AG08395 (cell line): ENCODE data around the gene CDK3.
A peak's percentile ranks its signal among the peaks of the same experiment; 100 is the strongest.
"Not testable (repeated sequence)": the region's sequence is repeated elsewhere in the genome, so short reads cannot be mapped to it uniquely, and the experiment has no call there.

Experiments used
- DNase-seq: peaks from one replicate; pipeline ENCODE4 v3.0.0; 2012; ENCODE audit warnings: mixed read lengths, low spot score

CDK3 gene

DNA sequence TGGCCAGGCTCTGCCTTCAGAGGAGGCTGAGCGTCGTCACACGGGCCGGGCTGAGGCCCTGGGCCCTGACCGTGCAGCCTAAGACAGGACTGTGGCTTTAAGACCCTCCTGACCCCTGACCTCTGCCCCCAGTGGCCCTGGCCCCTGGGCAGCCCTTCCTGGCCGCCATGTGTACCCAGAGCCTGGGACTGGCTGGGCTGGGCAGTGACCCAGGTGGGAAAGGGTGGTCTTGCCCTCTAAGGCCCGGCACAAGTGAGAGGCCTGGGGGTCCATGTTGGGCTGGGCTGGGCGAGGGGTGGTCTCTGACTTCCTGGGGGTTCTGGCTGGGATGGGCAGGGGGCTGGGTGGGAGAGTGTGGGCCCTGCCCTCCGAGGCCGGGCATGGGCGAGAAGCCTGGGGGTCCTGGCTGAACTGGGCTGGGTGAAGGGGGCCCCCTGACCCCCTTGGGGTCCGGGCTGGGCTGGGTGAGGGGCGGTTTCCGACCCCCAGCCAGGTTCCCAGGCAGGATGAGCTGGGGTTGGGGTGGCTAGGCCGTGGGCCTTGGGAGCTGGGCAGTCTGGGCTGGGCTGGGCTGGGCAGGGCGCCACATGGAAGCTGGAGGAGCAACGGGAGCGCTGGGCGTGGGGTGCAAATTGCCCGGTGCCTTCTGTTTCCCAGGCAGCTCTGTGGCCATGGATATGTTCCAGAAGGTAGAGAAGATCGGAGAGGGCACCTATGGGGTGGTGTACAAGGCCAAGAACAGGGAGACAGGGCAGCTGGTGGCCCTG lies at the start of gene CDK3:
CDK3 (plus strand) TSS at position 101 of the 767 bp plus-strand sequence; CDS start at position 672, 571 bp downstream.
- no peak for DNase-seq

DNA sequence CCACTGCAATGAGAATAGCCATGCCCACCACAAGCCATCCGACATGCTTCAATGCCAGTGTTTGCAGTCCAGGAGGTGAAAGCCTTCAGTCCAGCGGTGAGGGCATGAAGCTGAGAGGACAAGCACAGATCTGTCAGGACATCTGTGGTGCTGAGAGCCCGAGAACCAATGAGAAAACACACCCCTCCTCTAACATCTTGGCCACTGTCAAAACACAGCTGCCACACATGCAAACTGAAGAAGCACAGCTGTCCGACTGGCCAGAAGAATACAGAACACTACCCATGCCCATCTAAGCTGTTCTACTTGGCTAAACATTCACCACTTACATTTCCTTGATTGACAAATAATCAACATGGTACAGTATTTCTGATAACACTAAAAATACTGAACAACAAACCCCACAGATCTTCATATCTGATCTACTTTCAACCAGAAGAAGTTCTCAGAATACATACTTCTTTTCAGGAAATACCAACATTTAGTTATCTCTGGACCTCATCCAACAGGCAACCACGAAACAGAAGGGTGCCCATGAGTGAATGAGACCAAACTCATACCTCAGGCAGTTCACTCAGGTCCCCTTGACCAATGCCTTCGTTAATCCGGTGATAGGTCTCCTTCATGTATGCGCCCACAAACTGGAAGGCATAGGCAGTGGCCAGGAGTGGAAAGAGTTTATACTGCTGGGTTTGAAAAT lies 49.6 kb upstream of the CDK3 start:
- no peak for DNase-seq

DNA sequence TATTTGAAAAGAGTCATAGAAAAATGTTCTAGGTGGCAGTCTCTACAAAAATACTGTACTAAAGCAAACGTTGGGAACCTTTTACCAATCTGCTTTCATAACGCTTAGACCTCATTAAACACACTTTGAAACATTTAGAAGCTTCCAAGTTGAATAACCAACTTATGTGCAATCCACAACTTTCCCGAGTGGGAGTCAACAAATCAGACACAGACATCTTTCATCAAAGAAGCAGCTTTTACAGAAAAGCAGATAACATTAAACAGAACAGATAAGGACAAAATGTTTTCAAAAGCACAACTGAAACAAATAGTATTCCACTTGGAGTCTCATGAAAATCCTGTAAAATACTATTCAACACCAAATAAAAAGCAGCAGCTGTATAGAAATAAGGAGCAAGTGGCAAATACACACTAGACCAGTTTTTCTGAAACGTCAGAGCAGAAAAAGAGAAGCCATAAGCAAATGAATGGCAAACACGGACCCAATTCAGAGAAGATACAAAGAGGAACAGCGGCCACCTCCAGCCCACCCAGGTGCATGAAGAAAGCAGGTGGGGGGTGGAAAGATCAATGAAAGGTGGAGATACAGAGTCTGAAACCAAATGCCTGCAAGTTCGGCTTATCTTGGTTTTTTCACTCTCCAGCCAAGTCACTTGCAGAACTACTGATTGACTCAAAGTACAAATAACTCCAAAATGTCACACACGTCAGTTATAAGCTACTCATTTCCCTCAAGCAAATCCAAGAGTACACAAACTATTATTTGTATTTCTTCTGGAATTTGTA lies 41.4 kb upstream of the CDK3 start:
- no peak for DNase-seq

DNA sequence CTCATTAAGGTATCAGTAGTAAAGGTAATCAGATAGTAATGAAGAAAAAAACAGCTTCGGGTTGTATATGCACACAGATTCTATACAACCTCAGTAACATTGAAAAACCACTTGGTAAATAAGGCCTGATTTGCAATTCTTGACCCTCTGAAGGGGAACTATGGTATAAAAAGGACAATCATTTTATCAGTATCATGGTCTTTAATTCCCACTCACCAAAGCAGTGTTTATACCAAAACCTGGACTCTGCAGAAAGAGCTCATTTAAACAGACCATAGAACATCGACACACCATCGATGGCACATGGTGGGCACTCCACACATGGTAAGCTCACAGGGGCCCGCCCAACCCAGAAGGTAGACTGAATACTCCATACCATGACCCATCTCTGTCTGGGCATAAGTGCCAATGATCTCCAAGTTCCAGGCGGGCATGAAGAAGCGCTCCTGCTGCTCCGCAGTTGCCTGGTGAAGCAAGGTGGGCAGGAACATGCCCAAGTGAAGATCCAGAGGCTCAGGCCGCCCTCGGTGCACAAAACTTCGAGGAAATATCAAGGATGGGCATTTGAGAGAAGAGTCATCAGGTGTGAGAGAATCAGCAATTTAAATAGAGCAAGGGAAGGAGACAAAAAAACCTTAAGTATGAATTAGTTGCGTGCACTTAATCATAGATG lies 40.7 kb upstream of the CDK3 start:
- no peak for DNase-seq

DNA sequence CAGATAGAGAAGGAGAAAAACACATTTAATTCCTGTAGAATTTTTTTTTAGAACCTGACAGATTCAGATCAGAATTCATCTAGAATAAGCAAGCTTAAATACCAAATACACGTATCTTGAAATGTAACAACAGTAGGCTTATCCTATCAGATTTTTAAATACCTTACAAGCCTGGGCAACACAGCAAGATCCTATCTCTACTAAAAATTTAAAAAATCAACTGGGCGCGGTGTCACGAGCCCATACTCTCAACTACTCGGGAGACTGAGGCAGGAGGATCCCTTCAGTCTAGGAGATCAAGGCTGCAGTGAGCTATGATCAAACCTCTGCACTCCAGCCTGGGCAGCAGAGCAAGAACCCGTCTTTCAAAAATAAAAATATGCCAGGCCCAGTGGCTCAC lies 35.2 kb upstream of the CDK3 start:
- no peak for DNase-seq

DNA sequence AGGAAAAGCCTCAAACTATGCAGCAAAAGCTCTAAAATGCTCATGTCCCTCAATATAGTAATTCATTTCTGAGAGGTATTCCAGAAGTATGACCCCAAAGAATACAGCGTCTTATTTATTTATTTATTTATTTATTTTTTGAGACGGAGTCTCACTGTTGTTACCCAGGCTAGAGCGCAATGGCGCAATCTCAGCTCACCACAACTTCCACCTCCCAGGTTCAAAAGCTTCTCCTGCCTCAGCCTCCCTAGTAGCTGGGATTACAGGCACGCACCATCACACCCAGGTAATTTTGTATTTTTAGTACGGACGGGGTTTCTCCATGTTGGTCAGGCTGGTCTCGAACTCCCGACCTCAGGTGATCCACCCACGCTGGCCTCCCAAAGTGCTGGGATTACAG lies 31.6 kb upstream of the CDK3 start:
- DNase-seq, result not testable (repeated sequence)

DNA sequence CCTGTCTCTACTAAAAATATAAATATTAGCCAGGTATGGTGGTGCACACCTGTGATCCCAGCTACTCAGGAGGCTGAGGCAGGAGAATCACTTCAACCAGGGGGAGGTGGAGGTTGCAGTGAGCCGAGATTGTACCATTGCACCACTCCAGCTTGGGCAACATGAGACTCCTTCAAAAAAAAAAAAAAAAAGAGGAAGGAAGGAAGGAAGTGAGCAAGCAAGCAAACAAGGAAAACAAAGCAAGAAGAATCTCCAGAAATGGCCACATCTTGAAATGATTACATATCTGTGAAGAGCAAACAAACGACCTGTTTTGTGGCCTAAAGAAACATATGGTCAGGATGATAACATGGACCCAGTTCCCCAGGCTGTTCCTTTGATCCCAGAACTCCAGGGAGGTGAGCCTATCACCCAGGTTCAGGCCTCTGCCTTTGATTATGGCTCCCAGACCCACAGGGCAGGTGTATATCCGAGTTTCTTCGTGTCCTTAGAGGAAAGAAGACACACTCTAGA lies 30.6 kb upstream of the CDK3 start:
- peak; percentile 32 for DNase-seq

DNA sequence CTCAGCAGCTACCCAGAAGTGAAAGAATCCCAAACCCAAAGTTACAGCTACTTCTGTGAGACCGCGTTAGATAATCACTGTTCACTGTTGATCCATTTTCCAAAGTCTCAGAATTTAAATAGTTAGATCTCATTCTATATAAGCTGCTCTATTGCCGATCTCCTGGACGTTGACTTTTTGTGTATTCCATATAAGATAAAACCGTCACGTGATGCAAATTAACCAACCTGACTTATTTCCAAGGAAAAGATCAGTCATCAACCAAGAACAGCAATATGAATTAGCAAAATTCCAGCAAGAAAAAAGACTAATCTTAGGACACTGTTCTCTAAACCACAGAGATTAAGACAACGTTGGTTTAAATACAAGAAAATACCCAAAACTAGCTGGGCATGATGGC lies 30.0 kb upstream of the CDK3 start:
- DNase-seq, result no peak

DNA sequence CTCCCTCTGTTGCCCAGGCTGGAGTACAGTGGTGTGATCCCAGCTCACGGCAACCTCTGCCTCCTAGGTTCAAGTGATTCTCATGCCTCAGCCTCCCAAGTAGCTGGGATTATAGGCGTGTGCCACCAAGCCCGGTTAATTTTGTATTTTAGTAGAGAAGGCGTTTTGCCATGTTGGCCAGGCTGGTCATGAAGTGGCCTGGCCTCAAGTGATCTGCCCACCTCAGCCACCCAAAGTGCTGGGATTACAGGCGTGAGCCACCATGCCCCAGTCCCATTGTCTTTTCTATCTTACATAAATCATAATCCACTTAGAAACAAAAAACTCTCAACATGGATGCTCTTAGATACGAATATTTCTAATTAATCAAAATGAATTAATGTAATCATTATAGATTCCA lies 25.5 kb upstream of the CDK3 start:
- not testable (repeated sequence) for DNase-seq

DNA sequence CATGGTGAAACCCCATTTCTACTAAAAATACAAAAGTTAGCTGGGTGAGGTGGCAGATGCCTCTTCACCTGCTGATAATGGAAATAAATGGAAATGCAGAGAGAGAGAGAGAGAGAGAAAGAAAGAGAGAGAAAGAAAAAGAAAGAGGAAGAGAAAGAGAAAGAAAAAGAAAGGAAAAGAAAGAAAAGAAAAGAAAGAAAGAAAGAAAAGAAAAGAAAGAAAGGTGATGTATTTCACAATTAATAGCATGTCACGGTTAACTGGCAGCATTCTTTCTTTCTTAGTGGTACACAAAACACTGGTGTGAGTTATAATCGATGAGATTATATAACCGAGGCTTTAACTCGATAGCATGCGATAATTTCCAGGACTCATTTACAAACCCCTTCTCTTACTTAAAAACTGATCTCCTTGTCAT lies 24.9 kb upstream of the CDK3 start:
- DNase-seq, result no peak

DNA sequence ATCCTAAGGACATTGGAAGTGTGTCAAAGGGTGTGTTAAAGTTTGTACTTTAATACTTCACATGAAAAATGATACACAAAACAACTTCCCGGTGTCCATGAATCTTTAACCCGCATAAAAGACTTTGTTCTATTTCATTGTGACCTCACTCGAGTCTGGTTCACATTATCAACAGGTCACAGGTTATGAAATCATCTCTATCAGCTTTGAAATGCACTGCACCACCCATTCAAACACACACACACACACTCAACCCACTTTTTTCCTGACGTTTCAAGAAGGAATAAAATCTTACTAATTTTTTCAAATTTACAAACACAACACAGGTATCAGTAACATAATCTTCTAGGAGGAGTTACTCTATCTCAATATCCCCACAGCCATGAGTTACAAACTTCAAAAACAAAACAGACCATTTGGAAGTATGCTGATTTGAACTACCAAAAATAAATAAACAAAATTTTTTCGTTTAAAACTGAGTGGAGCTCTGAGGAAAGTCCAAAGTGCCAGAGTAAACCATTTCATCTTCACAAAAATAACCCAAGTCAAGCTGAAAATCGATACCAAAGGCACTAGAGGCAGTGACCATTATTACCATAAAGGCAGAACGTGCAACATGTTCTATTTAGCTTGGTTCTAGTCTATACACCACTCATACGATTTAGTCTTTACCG lies 24.3 kb upstream of the CDK3 start:
- no peak for DNase-seq

DNA sequence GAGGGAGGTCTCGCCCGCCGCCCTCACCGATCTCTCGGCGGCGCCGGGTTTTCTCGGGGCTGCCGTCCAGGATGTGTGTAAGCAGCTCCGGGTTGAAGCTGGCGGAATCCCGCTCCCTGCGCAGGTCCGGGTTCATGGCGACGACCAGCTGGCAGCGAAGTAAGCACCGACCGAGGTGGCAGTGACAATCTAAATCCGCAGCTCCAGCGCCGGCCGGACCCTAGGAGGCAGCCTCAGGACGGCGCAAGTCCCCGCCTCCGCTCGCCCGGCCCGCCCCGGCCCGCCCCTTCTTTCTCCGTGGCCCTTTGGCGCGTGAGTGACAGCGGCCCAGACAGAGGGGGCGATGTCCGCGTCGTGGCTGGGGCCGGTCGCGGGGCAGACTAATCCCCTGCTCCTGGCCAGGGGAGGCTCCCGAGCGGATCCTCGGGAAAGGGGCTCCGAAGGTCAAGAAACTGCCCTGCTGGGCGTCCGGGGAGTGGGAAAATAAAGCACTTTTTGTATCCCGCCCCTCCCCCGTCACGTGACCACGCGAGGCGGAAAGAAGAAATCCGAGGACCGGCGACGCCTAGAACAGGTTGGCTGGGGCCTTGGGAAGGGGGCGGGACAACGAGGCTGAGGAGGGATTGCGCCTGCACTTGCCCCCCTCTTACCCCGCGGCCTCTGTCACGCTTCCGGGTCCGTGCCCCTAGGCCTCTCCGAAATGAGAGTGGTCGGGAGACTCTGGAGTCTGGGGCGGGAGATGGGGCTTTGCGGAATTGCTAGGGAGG lies 21.5 kb upstream of the CDK3 start, which contains the start of the genes ACOX1 and TEN1:
ACOX1 (minus strand) TSS at position 229 of the 767 bp plus-strand sequence; CDS start at position 136, 93 bp downstream.
TEN1 (plus strand) TSS at position 303 of the 767 bp plus-strand sequence. CDS start 6,953 bp downstream, outside the sequence.
- DNase-seq, result peak; percentile 94

DNA sequence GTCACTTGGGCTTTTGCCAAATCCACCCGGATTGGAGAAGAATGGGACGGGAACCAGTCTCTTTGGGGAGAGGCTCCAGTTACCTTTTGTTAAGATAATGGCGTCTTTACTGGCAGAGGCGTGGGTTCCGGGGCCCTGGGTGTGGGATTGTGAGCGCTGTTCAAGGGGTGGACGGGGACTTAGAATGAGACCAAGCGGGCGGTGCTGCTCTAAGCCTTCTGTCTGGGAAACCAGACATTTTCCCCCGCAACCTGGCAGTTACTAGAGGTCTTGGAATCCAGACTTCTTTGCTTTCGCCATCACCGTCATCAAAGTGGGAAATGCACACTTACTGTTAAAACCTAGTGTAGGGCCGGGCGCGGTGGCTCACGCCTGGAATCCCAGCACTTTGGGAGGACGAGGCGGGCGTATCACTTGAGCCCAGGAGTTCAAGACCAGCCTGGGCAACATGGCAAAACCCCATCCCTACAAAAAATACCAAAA lies 20.9 kb upstream of the CDK3 start:
- peak; percentile 26 for DNase-seq

DNA sequence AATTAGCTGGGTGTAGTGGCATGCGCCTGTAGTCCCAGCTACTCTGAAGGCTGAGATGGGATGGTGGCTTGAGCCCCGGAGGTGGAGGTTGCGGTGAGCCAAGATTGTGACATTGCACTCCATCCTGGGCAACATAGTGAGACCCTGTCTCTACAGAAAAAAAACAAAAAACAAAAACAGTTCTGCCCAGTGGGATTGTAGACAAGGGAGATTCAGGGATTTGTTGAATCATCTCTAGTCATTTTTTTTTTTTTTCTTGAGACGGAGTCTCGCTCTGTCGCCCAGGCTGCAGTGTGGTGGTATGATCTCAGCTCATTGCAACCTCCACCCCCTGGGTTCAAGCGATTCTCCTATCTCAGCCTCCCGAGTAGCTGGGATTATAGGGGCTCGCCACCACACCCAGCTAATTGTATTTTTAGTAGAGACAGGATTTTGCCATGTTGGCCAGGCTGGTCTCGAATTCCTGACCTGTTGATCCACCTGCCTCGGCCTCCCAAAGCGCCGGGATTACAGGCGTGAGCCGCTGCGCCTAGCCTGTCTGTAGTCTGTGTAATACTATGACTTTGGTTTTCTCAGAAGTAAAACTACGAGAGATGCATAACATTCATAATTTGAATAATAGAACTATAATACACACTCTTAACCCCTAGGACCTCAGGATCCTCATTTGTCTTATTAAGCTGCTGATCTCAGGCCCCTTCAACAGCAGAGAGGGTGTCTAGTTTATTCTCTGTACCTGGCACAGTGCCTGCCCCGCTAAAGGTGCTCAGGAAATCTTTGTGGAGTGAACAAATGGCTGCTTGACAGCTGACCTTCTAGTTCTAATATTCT lies 20.3 kb upstream of the CDK3 start:
- no peak for DNase-seq

DNA sequence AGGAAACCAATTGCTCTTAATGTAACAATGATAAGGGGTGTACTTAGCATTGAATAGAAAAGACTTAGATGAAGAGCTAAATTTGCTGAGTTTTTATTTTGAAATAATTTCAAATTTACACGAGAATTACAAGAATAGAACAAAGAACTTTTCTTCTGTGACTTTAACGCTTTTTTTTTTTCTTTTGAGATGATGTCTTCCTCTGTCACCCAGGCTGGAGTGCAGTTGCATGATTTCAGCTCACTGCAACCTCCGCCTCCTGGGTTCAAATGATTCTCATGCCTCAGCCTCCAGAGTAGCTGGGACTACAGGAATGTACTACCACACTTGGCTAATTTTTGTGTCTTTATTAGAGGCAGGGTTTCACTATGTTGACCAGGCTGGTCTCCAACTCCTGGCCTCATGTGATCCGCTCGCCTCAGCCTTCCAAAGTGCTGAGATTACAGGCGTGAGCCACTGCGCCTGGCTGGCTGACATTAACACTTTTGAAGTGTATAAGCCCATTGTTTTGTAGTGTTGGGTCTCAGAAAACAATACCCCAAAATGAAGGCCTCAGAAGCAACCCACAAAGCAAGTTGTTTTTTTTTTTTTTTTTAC lies 19.5 kb upstream of the CDK3 start:
- no peak for DNase-seq

DNA sequence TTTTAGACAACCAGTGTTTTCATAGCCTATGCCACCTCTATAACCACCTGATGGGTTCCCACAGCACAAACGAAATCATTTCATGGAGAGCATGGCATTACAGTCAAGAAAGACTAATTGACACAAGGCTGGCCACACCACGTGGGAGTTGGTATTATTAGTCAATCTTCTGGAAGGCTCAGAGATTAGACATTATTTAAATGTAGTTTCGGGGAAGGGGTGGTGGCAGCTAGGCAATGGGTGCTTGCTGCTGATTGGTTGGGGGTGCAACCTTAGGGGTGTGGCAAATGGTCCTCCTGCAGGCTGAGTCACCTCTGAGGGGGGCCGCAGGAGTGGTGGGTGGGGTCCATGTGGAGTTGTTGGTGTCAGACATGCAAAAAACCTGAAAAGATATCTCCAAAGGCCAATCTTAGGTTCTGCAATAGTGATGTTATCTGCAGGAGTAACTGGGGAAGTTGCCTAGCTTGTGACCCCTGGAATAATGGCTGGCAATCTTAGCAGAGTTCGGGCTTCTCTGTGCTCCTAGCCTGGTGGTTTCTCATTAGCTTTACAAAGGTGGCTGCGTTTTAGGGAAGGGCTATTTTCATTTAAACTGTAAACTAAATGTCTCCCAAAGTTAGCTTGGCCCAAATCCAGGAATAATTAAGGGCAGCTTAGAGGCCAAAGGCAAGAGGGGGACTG lies 17.0 kb upstream of the CDK3 start:
- DNase-seq, result no peak

DNA sequence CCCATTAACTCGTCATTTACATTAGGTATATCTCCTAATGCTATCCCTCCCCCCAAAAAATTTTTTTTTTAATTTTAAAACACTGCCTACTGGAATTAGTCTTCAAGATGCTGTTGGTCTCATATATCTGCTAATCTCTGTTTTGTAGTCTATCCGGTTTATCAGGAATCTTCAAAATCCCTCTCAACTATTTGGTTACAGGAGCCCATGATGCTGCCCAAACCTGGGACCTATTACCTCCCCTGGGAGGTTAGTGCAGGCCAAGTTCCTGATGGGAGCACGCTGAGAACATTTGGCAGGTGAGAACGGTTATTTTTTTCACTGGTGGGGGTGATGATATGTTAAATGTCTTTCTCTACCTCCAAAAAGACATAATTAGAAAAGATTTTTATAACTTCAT lies 14.7 kb upstream of the CDK3 start:
- no peak for DNase-seq

DNA sequence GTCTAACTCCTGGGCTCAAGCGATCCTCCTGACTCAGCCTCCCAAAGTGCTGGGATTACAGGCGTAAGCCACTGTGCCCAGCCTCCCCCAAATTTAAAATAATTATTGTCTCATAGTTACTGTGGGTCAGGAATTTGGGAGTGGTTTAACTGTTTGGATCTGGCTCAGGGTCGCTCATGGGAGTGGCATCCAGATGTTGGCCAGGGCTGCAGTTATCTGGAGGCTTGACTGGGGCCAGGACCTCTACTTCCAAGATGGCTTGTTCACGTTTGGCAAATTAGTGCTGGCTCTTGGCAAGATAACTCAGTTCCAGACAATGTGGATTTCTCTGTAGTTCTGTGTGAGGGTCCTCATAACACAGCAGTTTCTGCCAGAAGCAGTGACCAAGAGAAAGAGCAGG lies 13.6 kb upstream of the CDK3 start:
- DNase-seq, result no peak
